Suprapubic skin (tissue), 3 donors: ENCODE results near the gene PRCD.

ENCODE experiments used
- EP300 ChIP-seq: sonication (generic); formaldehyde crosslinking; IDR thresholded peaks from one replicate; pipeline ENCODE4 v1.6.1; 2017; ENCODE audit warnings: antibody characterized with exemption
- POLR2A ChIP-seq, 2 donors: fragments of 450-650 bp; IDR thresholded peaks; one replicate each; pipeline ENCODE4 v1.6.1; 2017; ENCODE audit warnings: antibody characterized with exemption in 2 of 2, mild to moderate bottlenecking in 2 of 2, moderate library complexity in 2 of 2
- TF ChIP-seq, protein P1 (sequence below), 2 donors: fragments of 200-600 bp in 1 of 2; fragments of 450-650 bp in 1 of 2; sonication (generic) in 1 of 2; IDR thresholded peaks; one replicate each; pipeline ENCODE4 v1.5.1; 2016 to 2019; ENCODE audit warnings: antibody characterized with exemption in 2 of 2, mild to moderate bottlenecking in 1 of 2, moderate library complexity in 1 of 2

DNA sequence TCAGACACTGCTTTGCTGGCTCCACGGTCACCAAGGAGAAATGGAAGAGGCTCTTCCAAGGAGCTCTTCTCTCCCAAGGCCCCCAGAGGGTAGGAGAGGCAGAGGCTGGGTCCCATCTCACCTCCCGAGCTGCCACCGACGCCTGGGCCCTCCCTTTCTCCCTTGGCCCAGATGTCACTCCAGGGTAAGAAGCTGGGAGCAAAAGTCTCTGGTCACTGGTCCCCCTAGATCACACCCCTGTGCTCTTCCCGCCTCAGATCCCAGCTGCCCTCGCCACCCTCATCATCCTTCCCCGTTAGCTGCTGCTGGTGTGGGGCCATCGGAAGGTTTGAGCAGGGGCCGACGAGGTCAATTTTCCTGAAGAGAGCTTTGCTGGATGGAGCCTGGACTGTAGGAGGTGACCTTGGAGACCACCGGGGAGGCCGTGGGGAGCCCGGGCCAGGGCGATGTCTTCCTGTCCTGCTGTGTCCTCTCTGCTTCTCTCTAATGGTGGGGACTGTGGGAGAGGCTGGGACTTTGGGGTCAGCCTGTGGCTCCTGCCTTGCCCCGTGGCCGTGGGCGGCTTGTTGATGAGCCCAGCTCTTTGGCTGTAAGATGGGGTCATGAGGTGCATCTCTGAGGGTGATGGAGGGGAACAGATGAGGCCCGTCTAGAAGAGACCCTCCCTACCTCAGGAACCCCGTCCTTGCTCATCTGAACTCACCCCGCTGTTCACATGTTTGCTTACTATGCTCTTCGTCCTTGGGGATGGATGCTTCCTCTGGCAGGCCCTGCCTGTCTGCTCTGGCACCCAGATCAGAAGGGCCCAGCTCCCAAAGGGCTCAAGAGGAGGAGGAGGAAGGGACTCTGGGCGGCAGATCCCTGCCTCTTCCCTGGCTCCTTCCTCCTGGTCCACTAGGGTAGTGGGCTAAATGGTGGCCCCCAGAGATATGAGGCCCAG lies 27.2 kb upstream of the PRCD start:
- TF ChIP-seq, protein P1, sequence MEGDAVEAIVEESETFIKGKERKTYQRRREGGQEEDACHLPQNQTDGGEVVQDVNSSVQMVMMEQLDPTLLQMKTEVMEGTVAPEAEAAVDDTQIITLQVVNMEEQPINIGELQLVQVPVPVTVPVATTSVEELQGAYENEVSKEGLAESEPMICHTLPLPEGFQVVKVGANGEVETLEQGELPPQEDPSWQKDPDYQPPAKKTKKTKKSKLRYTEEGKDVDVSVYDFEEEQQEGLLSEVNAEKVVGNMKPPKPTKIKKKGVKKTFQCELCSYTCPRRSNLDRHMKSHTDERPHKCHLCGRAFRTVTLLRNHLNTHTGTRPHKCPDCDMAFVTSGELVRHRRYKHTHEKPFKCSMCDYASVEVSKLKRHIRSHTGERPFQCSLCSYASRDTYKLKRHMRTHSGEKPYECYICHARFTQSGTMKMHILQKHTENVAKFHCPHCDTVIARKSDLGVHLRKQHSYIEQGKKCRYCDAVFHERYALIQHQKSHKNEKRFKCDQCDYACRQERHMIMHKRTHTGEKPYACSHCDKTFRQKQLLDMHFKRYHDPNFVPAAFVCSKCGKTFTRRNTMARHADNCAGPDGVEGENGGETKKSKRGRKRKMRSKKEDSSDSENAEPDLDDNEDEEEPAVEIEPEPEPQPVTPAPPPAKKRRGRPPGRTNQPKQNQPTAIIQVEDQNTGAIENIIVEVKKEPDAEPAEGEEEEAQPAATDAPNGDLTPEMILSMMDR (IDR thresholded peaks at IDR 0.05) = no peak
- TF ChIP-seq POLR2A (IDR thresholded peaks at IDR 0.05) (no peak), EP300 (no peak)
